GM12872 (cell line): Measurements from ENCODE around the gene CLSTN1.

Experiments
- CTCF ChIP-seq: IDR thresholded peaks from 3 replicates; pipeline ENCODE4 v1.5.1; 2011; ENCODE audit warnings: low read depth, mild to moderate bottlenecking, low read length, moderate library complexity; ENCODE audit not compliant: insufficient read depth

Gene CLSTN1

DNA sequence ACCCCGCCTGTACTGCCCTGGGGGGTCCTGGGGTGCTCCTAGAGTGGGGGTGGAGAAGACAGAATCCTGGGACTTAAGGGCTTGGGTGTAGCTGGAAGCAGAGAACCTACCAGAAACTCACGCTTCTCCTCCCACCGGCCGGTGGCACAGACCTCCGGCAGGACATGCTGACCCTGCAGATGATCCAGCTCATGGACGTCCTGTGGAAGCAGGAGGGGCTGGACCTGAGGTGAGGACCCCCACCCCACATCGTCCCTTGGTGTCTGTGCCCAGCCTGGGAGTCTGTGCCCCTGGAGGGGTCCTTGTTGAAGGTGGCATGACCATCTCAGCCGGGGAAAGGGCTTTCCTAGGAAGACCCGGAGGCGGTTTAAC is 101.4 kb downstream of the CLSTN1 start:
- no peak for TF ChIP-seq CTCF

DNA sequence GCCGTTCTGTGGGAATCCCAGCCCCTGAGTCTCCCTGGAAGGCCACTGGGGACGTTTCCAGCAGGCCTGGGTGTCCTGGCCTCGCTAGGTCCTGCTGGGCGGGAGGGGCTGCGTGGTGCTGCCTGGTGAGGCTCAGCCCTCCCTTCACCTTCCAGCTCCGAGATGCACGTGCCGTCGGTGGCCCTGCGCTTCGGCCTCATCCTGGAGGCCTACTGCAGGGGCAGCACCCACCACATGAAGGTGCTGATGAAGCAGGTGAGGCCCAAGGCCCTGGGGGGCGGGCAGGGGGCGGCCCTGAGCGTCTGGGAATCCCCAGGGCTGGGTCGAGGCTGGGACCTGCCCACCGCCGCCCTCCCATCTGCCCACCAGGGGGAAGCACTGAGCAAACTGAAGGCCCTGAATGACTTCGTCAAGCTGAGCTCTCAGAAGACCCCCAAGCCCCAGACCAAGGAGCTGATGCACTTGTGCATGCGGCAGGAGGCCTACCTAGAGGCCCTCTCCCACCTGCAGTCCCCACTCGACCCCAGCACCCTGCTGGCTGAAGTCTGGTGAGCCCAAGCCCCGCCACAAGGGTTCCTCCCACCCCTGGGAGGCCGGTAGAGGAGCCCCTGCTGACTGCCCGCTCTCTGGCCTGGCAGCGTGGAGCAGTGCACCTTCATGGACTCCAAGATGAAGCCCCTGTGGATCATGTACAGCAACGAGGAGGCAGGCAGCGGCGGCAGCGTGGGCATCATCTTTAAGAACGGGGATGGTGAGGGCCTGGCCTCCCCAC is 102.0 kb downstream of the CLSTN1 start:
- TF ChIP-seq CTCF = peak; percentile 73

DNA sequence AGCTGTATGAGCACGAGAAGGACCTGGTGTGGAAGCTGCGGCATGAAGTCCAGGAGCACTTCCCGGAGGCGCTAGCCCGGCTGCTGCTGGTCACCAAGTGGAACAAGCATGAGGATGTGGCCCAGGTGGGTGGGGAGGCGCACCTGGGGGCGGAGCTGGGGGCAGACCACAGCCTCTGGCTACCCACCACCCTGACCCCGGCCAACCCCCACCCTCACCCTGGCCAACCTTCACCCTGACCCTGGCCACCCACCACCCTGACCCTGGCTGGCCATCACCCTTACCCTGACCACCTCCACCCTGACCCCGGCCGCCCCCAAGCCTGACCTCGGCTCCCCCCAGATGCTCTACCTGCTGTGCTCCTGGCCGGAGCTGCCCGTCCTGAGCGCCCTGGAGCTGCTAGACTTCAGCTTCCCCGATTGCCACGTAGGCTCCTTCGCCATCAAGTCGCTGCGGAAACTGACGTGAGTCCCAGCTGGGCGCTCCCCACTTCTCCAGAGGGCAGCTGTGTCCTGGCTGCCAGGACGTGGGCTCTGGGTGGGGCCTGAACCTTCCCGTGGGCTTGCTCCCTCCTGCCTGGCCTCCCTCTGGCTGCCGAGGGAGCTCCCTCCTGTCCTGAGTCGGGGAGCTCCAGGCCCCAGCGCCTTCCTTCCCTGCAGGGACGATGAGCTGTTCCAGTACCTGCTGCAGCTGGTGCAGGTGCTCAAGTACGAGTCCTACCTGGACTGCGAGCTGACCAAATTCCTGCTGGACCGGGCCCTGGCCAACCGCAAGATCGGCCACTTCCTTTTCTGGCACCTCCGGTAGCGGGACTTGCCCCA is 102.8 kb downstream of the CLSTN1 start:
- no peak for TF ChIP-seq CTCF

DNA sequence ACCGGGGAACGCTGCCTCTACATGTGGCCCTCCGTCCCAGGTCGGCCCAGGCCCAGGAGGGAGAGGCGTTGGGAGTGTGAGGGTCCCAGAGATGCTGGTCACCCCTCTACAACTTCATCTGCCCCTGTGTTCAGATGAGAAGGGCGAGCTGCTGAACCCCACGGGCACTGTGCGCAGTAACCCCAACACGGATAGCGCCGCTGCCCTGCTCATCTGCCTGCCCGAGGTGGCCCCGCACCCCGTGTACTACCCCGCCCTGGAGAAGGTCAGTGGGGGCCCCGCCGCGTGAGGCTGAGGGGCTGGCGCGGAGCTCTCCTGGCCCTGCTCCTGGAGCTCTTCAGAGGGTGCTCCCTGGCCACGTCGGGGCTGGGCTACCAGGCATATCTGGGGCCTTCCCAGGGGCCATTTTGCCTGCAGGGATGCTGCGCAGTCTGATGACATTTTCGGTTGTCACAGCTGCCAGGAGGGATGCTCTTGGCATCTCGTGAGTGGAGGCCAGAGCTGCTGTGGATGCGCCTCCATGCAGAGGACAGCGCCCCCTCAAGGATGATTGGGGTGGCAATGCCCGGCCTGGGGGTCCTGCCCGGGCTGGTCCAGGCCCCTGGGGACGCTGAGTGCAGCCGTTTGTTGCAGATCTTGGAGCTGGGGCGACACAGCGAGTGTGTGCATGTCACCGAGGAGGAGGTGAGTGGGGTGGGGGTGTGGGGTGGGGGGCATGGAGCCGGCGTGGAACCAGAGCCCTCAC is 103.6 kb downstream of the CLSTN1 start:
- TF ChIP-seq CTCF = 0 out of 3 replicates have a peak, but pooled peaks have one; percentile 4

GRCh38 chr1:9718006-9718680 is 105.6 kb downstream of the CLSTN1 start:
- TF ChIP-seq CTCF = peak; percentile 0; the same call in 1 of the 3 replicates

DNA sequence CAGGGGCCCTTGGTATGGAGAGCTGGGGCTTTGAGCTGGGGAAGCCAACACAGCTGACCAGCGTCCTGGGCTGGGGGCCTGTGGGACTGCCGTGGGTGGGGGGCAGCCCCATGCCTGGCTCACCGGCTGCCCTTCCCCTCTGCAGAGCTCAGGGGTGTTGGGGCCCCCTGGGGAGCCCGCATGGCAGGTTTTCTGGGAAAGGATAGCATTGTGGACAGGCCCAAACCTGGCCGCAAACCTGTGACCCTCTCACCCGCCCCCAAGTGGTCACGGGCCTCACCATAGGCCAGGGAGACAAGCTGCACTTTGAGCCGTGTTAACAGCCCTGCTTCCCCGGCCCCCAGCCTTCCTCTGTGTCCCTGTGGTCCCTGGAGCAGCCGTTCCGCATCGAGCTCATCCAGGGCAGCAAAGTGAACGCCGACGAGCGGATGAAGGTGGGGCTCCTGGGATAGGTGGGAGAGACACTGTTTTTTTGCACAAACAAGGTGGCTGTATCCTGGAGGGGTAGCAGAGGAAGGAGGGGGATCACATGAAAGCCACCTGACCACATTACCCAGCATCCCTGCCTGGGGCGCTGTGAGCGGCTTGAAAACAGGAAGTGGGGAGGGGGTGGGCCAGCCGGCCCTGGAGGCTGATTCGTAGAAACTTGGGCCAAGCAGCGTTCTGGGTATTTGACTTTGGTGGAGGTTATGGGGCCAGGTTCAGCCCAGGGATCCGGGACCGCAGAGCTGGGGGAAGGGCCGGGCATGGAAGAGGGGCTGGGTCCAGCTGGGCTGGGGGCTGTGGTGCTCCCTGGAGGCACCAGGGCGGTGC is 106.4 kb downstream of the CLSTN1 start:
- TF ChIP-seq CTCF = 0 out of 3 replicates have a peak, but pooled peaks have one; percentile 10
